H54 (cell line): ENCODE measurements around the gene TSPAN18.

Experiments
- DNase-seq: peaks from one replicate; pipeline ENCODE4 v3.0.0; 2011; ENCODE audit warnings: low spot score, mixed read lengths; ENCODE audit not compliant: insufficient read length
- FAIRE-seq: peaks from 3 replicates; lab custom pipeline; 2011; peaks lifted over from hg19 to GRCh38; lab: Jason Lieb, UNC
- POLR2A ChIP-seq: IDR thresholded peaks from 2 replicates; pipeline ENCODE4 v1.6.1; 2011; ENCODE audit warnings: low read depth, mild to moderate bottlenecking, low read length

TSPAN18 gene

DNA sequence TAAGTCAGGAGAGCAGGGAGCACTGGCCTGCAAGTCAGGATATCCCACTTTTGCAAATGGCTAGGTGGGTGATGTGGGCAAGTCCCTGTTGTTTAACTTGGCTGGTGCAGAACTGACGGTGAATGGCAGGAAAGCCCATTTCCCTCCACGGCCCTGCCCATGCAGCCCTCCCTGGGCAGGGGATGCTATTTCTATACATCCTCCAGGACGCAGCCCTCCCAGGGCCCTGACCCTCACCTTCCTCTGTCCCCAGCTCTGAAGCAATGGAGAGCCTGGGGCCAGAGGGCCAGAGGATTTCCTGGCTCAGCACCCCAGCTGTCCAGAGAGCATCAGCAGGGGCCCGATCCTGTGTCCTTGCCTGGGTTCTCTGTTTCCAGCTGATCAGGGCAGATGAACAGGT lies 91.3 kb downstream of the TSPAN18 start:
- TF ChIP-seq POLR2A: no peak
- DNase-seq: no peak
- FAIRE-seq: no peak

DNA sequence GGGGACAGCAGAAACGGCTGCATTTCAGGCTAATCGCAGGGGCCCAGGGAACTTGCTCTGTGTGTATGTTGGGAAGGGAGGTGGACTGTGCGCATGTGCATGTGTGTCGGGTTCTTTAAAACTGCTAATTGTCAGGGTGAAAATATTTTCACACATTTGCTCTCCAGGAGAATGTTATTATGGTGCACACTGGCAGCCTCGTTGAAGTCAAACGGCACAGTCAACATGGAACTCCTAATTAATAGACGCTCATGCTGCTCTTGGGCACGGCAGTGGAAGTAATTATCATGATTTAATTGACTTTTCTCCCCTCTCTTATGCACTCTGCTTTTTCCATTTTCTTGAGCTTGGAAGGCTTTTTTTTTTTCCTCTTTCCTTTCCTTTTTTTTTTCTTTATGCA lies 92.6 kb downstream of the TSPAN18 start:
- FAIRE-seq: no peak
- no peak for TF ChIP-seq POLR2A

DNA sequence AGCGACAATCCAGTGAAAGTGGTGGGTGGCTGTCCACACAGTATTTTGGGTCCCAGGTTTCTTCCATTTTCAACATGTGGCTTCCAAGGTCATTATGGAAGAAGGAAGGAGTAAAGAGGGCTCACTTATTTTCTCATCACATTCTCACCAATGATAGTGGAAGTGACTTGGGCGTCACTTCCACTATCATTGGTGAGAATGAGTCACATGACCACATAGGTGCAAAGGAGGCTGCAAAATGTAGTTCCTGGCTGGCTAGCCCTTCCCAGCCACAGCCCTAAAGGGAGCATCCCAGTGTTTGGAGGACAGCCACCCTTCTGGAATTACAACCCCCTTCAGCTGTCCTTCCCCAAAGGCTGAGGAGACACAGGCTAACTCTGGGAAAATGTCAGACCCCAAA lies 95.6 kb downstream of the TSPAN18 start:
- no peak for TF ChIP-seq POLR2A
- FAIRE-seq: no peak
- no peak for DNase-seq

More for the DNA sequence above, 92.6 kb downstream of the TSPAN18 start:
- DNase-seq: no peak

DNA sequence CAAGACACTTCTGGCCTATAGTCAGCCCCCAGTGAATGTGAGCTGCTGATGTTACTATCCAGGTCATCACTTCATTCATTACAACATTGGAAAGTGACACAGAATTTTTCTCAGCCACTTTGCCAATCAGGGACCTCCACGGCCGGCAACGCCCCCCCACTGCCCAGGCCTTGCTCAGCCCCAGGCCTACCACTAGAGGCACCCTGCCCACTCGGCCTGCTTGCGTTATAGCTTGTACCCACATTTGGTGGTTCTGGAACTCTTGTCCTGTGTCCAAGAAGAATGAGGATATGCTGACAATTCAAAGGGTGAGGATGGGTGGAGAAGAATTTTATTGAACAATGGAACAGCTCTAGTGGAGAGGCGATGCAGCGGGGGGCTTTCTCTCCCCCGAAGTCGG lies 96.2 kb downstream of the TSPAN18 start:
- FAIRE-seq (no peak), DNase-seq (no peak)
- no peak for TF ChIP-seq POLR2A

DNA sequence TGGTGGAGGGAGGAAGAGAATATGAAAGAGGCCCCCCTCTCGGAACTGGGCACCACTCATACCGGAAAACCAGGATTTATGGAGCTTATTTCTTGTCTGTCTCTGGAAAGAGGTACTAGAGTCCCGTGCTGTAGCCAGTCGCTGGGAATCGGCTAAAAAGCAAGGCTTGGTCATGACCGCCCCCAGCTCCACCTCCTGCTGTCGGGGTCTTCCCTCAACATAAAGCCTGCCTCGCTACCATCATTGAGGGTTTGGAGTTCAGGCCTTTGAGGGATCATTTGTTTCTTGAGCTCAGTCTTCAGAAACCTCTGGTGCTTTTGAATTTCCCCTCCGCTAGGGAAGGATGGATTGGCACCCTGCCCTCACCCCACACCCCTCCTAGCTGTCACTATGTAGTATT lies 97.1 kb downstream of the TSPAN18 start:
- DNase-seq: no peak
- TF ChIP-seq POLR2A: no peak
- no peak for FAIRE-seq

DNA sequence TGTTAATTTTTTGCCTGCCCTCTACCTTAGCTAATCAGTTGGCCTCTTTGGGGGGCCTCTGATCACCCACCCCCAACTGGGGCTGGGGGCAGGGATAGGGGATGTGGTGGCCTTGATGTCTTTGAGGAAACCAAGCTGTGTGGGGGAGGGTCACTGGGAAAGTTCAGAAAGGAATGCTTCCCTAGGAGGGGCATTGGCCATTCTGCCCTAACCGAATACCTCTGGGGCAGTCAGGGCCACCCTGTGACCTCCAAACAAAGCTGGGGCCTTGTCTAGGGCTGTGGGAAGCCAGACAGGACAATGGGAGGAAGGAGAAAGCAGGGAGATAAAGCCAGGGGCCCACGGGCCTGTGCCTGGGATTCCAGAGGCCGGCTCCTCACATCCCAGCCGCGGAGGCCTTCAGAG lies 97.5 kb downstream of the TSPAN18 start:
- FAIRE-seq (no peak), DNase-seq (no peak)
- no peak for TF ChIP-seq POLR2A

DNA sequence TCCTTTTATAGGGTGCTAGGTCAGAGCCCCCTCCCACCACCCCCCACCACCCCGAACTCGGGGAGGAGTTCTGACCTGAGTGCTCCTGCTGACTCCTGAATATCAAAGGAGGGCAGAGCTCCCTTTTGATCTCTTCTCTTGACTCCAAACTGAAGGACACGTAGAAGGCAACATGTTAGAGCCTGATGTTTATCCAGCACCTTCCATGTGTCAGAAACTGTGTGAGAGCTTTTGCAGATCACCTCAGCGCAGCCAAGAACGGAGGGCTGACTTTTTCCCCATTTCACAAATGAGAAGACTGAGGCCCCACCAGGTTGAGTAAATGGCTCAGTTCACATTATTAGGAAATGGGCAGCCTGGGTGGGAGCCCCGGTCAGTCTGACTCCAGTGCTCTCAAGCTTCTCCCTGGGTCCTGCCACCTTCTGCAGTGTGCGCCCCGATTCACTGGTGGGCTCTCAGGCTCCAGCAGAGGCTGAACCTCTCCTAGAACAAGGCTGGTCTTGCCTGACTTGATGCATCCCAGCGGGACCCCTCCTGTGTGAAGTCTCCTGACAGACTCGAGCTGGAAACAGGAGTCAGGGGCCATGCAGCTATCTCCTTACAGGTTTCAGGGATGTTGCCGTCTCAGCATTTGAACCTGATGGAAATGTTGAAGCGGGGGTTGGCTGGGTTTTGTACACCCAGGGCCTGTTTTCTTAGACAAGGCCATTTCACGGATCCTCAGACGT lies 98.5 kb downstream of the TSPAN18 start:
- DNase-seq (no peak), FAIRE-seq (no peak)
- TF ChIP-seq POLR2A: no peak

DNA sequence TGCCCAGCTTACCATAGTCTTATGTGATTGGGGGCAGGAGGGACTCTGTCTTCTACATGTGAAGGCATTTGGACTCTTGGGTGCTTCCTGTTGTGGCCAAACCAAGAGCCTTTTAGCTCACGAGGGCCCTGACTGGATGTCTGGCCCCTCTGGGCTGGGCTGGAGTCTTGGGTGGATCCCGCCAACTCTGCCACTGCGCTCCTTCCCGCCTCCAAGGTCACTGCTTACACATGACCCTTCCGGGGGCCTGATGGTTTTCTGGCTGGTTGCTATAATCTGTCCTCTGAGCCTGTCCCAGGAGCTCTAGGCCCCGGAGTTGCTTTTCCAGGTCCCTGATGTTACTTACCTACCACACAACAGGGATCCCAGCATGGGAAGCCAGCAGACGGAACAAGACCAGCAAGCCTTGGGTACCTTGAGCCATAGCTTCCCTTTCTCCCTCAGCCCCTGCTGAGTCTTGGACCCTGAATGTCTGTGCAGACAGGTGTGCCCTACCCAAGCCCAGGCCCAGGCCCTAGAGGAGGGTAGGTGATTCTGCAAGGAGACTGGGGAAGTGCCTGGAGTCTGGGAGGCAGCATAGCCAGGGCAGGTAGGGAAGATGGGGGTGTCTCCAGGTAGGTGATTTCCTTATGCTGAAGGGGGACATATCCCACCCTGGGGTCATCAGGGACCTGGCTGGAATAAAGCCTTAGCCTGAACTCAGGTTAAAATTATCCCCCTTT lies 100.3 kb downstream of the TSPAN18 start:
- DNase-seq: no peak
- no peak for TF ChIP-seq POLR2A
- no peak for FAIRE-seq

DNA sequence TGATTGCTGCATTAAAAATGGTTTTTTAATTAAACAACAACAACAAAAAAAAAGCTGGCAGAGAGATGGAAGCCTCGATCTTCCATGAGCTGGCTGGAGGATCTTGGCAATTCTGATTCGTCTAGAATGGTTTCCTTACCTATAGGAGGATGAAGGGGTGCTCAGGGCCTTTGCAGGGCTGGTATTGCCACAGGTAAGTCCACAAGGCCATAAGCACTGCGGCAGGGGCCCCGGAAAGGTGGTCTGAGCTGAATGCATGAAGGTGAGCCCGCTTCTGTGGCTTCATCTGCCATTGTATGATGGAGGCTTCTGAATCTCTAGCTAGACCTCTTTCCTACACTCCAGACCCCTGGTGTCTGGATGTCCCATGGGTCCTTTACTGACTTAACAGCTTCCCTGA lies 101.5 kb downstream of the TSPAN18 start:
- FAIRE-seq: no peak
- DNase-seq: no peak
- no peak for TF ChIP-seq POLR2A

DNA sequence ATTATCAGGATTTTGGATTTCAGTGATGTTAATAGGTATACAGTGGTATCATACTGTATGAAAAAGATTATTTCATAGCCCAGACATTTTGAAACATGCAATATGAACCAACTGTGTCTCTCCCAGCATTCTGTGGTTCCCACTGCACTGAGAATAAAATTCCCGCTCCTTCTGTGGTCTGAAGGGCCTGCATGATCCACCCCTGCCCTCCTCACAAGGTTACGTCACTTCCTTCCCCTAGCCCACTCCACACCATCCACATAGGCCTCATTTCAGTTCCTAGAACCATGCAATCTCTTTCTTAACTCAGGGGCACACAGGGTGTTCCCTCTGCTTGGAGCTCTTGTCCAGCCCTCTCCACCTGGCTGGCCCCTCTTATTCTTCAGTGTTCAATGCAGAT lies 103.1 kb downstream of the TSPAN18 start:
- DNase-seq (no peak), FAIRE-seq (no peak)
- no peak for TF ChIP-seq POLR2A

DNA sequence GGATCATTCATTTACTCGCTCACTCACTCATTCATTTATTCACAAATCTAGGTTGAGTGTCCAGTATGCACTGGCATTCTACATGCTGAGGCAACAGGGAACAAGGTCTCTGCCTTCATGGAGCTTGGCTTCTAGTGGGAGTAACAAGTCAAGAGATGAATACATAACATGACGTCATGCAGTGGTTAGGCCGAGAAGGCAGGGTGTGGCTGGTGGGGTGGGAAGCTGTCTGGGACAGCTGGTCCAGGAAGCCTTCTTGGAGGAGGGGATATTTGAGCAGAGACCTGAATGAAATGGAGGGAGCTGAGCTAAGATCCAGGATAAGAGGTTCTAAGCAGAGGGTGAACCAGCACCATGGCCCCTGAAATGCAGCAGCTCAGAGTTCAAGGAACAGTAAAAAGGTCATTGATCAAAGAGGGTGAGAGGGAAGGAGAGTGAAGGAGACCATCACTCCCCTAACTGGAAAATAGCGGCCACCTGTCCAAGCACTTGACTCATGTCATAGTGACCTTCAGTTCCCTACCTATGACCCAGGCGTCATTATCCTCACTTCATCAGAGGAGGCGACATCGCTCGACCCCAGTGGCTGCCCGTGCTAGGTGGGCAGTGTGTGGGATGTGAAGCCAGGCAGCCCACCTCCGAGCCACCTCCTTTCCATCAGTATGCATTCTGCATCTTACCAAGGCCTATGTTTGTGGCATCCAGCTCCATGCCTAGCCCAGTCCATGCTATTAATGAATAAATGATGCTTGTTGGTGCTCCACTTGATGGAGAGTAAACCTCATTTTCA lies 105.0 kb downstream of the TSPAN18 start:
- no peak for DNase-seq
- no peak for TF ChIP-seq POLR2A
- FAIRE-seq: no peak

DNA sequence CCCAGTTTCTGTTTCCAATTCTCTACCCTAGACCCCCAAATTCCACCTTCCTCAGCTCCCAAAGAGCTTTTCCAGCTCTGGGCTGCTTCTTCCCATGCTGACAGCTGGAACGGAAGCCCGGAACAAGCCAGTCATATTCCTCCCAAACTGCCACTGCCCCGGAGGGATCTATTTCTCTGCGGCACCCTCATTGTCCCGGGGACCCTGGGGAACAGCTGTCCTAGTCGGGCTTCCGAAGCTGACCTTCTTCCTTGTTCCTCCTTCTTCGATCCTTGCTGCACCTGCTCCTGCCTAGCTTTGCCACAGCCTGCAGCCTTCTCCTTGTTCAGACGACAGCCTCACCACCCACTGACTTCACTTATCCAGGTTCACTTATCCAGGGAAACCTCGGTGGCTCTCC lies 105.7 kb downstream of the TSPAN18 start:
- DNase-seq (no peak), FAIRE-seq (no peak)
- TF ChIP-seq POLR2A: no peak

DNA sequence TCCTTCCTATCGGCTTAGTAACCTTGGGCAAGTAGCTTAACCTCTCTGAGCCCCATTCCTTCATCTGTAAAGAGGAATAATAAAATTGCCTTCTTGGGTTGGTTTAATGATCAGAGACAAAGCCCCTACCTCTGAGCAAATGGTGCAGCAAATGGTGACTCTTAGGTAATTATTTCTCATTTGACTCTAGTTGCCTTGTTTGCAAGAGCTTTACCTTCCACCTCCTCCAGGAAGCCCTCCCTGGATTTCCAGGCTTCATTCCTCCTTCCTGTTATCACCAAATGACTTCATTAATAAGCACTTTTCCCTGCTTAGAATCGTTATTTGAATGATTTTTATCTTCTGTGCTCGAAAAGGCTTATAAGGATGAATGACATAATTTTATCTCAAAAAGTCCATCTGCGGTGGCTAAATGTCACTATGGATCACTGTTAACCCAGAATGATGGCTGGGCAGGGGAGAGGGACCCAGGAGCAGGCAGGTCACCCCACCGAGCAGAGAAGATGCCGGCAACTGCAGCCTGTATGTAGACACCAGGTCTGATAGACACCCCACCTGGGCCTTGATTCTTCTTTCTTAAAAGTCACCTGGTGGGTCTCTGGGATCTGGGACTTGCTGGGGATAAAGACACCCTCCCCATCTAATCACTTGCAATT lies 106.6 kb downstream of the TSPAN18 start:
- DNase-seq (no peak), FAIRE-seq (no peak)
- TF ChIP-seq POLR2A: no peak
